ENCODE results near the gene HSPB8. TPM values are rescaled to one million over a fixed set of nuclear protein-coding genes. Genes with fewer than 3 reads are reported as not detected.

HSPB8 gene
- total and polyA plus RNA-seq, 4 donors, result 0.56 to 1.8 (median 1.1) TPM

DNA sequence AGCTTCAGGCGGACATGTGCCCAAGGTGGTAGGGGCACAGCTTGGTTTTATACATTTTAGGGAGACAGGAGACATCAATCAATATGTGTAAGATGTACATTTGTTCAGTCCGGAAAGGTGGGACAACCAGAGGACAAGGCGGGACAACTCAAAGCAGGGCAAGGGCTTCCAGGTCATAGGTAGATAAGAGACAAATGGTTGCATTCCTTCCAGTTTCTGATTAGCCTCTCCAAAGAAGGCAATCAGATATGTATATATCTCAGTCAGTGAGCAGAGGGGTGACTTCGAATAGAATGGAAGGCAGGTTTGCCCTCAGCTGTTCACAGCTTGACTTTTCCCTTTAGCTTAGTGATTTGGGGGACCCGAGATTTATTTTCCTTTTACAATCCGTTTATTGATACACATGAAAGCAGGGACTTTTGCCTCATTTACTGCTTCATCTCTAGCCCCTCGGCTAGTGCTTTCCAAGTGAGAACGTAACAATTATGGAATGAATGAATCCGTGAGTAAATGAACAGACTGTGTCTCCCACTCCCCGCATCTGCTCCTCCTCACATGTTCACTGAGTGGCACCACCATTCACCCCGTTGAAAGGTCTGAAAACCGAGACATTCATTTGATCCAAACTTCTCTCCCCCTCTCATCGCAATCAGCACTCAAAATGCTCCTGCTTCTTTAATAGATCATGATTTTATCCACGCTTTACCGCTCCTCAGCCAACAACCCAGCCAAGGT is 6.9 kb upstream of the HSPB8 start:
- Histone ChIP-seq H3K4me3 (ENCODE audit: low read depth in 1 of 3, low read length in 3 of 3) (no peak overlapping the region), H3K9ac (ENCODE audit: low read depth in 1 of 2, low read length in 2 of 2) (no peak overlapping the region), H3K9me3 (ENCODE audit: control insufficient read depth in 4 of 4, low read length in 3 of 4) (no peaks in the 10 kb centered on the region), H3K27me3 (ENCODE audit: control insufficient read depth in 4 of 4, insufficient read depth in 4 of 4, low read length in 3 of 4) (no peaks in the 10 kb centered on the region), H3K27ac (ENCODE audit: low read depth in 1 of 2, low read length in 2 of 2) (no peak overlapping the region), H3K4me1 (ENCODE audit: control insufficient read depth in 4 of 4, insufficient read depth in 4 of 4, low read length in 3 of 4) (no peaks in the 10 kb centered on the region), H3K36me3 (ENCODE audit: control insufficient read depth in 4 of 4, insufficient read depth in 3 of 4, low read depth in 1 of 4, low read length in 3 of 4) (no peaks in the 10 kb centered on the region)
- TF ChIP-seq HNF4G (IDR thresholded peaks at IDR 0.05), result no peak
- TF ChIP-seq RXRA (IDR thresholded peaks at IDR 0.05), result no peak
- TF ChIP-seq, protein P1, sequence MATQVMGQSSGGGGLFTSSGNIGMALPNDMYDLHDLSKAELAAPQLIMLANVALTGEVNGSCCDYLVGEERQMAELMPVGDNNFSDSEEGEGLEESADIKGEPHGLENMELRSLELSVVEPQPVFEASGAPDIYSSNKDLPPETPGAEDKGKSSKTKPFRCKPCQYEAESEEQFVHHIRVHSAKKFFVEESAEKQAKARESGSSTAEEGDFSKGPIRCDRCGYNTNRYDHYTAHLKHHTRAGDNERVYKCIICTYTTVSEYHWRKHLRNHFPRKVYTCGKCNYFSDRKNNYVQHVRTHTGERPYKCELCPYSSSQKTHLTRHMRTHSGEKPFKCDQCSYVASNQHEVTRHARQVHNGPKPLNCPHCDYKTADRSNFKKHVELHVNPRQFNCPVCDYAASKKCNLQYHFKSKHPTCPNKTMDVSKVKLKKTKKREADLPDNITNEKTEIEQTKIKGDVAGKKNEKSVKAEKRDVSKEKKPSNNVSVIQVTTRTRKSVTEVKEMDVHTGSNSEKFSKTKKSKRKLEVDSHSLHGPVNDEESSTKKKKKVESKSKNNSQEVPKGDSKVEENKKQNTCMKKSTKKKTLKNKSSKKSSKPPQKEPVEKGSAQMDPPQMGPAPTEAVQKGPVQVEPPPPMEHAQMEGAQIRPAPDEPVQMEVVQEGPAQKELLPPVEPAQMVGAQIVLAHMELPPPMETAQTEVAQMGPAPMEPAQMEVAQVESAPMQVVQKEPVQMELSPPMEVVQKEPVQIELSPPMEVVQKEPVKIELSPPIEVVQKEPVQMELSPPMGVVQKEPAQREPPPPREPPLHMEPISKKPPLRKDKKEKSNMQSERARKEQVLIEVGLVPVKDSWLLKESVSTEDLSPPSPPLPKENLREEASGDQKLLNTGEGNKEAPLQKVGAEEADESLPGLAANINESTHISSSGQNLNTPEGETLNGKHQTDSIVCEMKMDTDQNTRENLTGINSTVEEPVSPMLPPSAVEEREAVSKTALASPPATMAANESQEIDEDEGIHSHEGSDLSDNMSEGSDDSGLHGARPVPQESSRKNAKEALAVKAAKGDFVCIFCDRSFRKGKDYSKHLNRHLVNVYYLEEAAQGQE (IDR thresholded peaks at IDR 0.05), result no peak
- TF ChIP-seq HNF4A (conservative IDR thresholded peaks at IDR 0.05), result no peak
- TF ChIP-seq YY1 (IDR thresholded peaks at IDR 0.05), result no peak
- WGBS, result 60% methylated on average over 15 of the region's 15 CpGs
- DNase-seq (ENCODE audit: low spot score), result no peak

GRCh38 chr12:119175081-119175480 is 3.6 kb upstream of the HSPB8 start:
- H3K9ac ChIP-seq (ENCODE audit: low read depth in 1 of 2, low read length in 2 of 2), result no peak overlapping the region
- TF ChIP-seq HNF4A (conservative IDR thresholded peaks at IDR 0.05), result no peak
- no peak for TF ChIP-seq EGR1 (IDR thresholded peaks at IDR 0.05; ENCODE audit: low read depth in 2 of 2)
- no peak for TF ChIP-seq RXRA (IDR thresholded peaks at IDR 0.05)
- TF ChIP-seq SP1 (IDR thresholded peaks at IDR 0.05), result no peak
- TF ChIP-seq, protein P2, sequence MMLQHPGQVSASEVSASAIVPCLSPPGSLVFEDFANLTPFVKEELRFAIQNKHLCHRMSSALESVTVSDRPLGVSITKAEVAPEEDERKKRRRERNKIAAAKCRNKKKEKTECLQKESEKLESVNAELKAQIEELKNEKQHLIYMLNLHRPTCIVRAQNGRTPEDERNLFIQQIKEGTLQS (IDR thresholded peaks at IDR 0.05), result no peak
- TF ChIP-seq, protein P1 (IDR thresholded peaks at IDR 0.05), result no peak
- TF ChIP-seq YY1 (IDR thresholded peaks at IDR 0.05), result no peak
- no peak for TF ChIP-seq GABPA (IDR thresholded peaks at IDR 0.05 in 1 of 2, conservative IDR thresholded peaks at IDR 0.05 in 1 of 2)
- no peak for TF ChIP-seq MAX (IDR thresholded peaks at IDR 0.05)
- no peak for TF ChIP-seq NR2F2 (IDR thresholded peaks at IDR 0.05)
- no peak for TF ChIP-seq TAF1 (conservative IDR thresholded peaks at IDR 0.05)
- no peak for TF ChIP-seq HNF4G (IDR thresholded peaks at IDR 0.05)
- no peak for TF ChIP-seq FOXA1 (IDR thresholded peaks at IDR 0.05)
- TF ChIP-seq RAD21 (IDR thresholded peaks at IDR 0.05), result no peak
- TF ChIP-seq, protein P3, sequence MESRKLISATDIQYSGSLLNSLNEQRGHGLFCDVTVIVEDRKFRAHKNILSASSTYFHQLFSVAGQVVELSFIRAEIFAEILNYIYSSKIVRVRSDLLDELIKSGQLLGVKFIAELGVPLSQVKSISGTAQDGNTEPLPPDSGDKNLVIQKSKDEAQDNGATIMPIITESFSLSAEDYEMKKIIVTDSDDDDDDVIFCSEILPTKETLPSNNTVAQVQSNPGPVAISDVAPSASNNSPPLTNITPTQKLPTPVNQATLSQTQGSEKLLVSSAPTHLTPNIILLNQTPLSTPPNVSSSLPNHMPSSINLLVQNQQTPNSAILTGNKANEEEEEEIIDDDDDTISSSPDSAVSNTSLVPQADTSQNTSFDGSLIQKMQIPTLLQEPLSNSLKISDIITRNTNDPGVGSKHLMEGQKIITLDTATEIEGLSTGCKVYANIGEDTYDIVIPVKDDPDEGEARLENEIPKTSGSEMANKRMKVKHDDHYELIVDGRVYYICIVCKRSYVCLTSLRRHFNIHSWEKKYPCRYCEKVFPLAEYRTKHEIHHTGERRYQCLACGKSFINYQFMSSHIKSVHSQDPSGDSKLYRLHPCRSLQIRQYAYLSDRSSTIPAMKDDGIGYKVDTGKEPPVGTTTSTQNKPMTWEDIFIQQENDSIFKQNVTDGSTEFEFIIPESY (IDR thresholded peaks at IDR 0.05), result no peak
- TF ChIP-seq JUND (IDR thresholded peaks at IDR 0.05), result no peak
- TF ChIP-seq, protein P4, sequence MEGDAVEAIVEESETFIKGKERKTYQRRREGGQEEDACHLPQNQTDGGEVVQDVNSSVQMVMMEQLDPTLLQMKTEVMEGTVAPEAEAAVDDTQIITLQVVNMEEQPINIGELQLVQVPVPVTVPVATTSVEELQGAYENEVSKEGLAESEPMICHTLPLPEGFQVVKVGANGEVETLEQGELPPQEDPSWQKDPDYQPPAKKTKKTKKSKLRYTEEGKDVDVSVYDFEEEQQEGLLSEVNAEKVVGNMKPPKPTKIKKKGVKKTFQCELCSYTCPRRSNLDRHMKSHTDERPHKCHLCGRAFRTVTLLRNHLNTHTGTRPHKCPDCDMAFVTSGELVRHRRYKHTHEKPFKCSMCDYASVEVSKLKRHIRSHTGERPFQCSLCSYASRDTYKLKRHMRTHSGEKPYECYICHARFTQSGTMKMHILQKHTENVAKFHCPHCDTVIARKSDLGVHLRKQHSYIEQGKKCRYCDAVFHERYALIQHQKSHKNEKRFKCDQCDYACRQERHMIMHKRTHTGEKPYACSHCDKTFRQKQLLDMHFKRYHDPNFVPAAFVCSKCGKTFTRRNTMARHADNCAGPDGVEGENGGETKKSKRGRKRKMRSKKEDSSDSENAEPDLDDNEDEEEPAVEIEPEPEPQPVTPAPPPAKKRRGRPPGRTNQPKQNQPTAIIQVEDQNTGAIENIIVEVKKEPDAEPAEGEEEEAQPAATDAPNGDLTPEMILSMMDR (IDR thresholded peaks at IDR 0.05; ENCODE audit: low read depth, low read length, missing input control), result no peak
- H3K9me3 ChIP-seq (ENCODE audit: control insufficient read depth in 4 of 4, low read length in 3 of 4), result no peaks in the 10 kb centered on the region
- H3K4me1 ChIP-seq (ENCODE audit: control insufficient read depth in 4 of 4, insufficient read depth in 4 of 4, low read length in 3 of 4), result no peaks in the 10 kb centered on the region
- DNase-seq (ENCODE audit: low spot score), result no peak
- no peak overlapping the region for H3K4me3 ChIP-seq (ENCODE audit: low read depth in 1 of 3, low read length in 3 of 3)
- peaks cover 0 to 2% (median 0%) of the 10 kb centered on the region in 4 donors for H3K27me3 ChIP-seq (ENCODE audit: control insufficient read depth in 4 of 4, insufficient read depth in 4 of 4, low read length in 3 of 4)
- 74% methylated on average over 5 of the region's 5 CpGs for WGBS
- H3K36me3 ChIP-seq (ENCODE audit: control insufficient read depth in 4 of 4, insufficient read depth in 3 of 4, low read depth in 1 of 4, low read length in 3 of 4), result no peaks in the 10 kb centered on the region
- H3K27ac ChIP-seq (ENCODE audit: low read depth in 1 of 2, low read length in 2 of 2), result no peak overlapping the region

Data from liver (tissue), 9 donors.